HCT116 (cell line): ENCODE measurements around the gene LRCH3. TPM values are rescaled to one million over a fixed set of nuclear protein-coding genes. Genes with fewer than 3 reads are reported as not detected.

Experiments
- ATAC-seq: fragments of 200-7000 bp; cut with Tn5 transposase; 2 replicates; pipeline ENCODE4 v1.9.1; 2020; ENCODE audit warnings: mild to moderate bottlenecking, moderate library complexity
- BruUV-seq: library from RNA; stranded (reverse); fragments of 400-500 nt; replicated peaks from 2 replicates; lab custom pipeline; 2021; lab: Mats Ljungman, UMichigan
- CTCF ChIA-PET: fragments of 300-600 bp; sonication (Branson Sonifier 250); formaldehyde crosslinking; loops from one replicate; lab custom pipeline; 2021; ENCODE audit warnings: antibody characterized with exemption; lab: Charles Lee
- POLR2A ChIA-PET: fragments of 300-600, 350-600 bp; sonication (Branson Sonifier 250); formaldehyde crosslinking; loops from one replicate; lab custom pipeline; 2021; ENCODE audit warnings: antibody characterized with exemption; lab: Charles Lee
- RAD21 ChIA-PET, 2 experiments: fragments of 300-600 bp; sonication (Branson Sonifier 250); formaldehyde crosslinking; loops; one replicate each; lab custom pipeline; 2023; ENCODE audit warnings: low total read pairs in 2 of 2; ENCODE audit not compliant: uncharacterized antibody in 2 of 2, unreplicated experiment in 2 of 2, low non-redundant PET in 1 of 2; lab: Charles Lee
- DNase-seq: peaks from one replicate; pipeline ENCODE4 v3.0.0-alpha.2; 2010; ENCODE audit warnings: low read depth, low spot score
- H2AFZ ChIP-seq: fragments of 200-600 bp; shearing (Covaris generic), sonication (generic); 2 replicates; pipeline ENCODE4 v1.6.1; 2017; ENCODE audit warnings: low read depth, mixed run types, mixed read lengths, antibody characterized with exemption, low read length; ENCODE audit not compliant: poor library complexity, severe bottlenecking
- H3K27ac ChIP-seq: 2 replicates; pipeline ENCODE4 v1.5.1; 2012; ENCODE audit warnings: low read depth, low read length
- H3K27me3 ChIP-seq: fragments of 200-600 bp; sonication (generic); 2 replicates; pipeline ENCODE4 v1.6.1; 2016; ENCODE audit warnings: mixed run types, low read length, mixed read lengths; ENCODE audit not compliant: insufficient read depth
- H3K36me3 ChIP-seq, 2 experiments: fragments of 200-500 bp in 1 of 2; fragments of 200-600 bp in 1 of 2; sonication (Bioruptor generic) in 1 of 2; sonication (generic) in 1 of 2; 2 replicates each; pipeline versions ENCODE4 v1.5.1 to v1.6.1; 2014 to 2016; ENCODE audit warnings: low read length in 2 of 2, inconsistent platforms in 1 of 2, mixed read lengths in 1 of 2, mixed run types in 1 of 2; ENCODE audit not compliant: insufficient read depth in 2 of 2, control insufficient read depth in 1 of 2
- H3K4me1 ChIP-seq, 2 experiments: fragments of 200-600 bp in 1 of 2; sonication (generic) in 1 of 2; 2 replicates each; pipeline versions ENCODE4 v1.5.1 to v1.6.1; 2012 to 2017; ENCODE audit warnings: low read length in 2 of 2, inconsistent platforms in 1 of 2, mild to moderate bottlenecking in 1 of 2, mixed read lengths in 1 of 2, mixed run types in 1 of 2, moderate library complexity in 1 of 2; ENCODE audit not compliant: insufficient read depth in 2 of 2, control insufficient read depth in 1 of 2
- H3K4me2 ChIP-seq: fragments of 200-600 bp; sonication (generic); 2 replicates; pipeline ENCODE4 v1.6.1; 2017; ENCODE audit warnings: mixed run types, low read length, mixed read lengths
- H3K4me3 ChIP-seq, 2 experiments: fragments of 200-600 bp in 1 of 2; sonication (generic) in 1 of 2; replicated peaks in 1 of 2; 2 replicates each; pipeline ENCODE4 v1.5.1; 2011 to 2016; ENCODE audit warnings: low read length in 2 of 2, control low read depth in 1 of 2, low read depth in 1 of 2, mild to moderate bottlenecking in 1 of 2, mixed read lengths in 1 of 2, mixed run types in 1 of 2
- H3K79me2 ChIP-seq: fragments of 200-600 bp; sonication (generic); 2 replicates; pipeline ENCODE4 v1.6.1; 2017; ENCODE audit warnings: mild to moderate bottlenecking, mixed run types, low read length, moderate library complexity, mixed read lengths; ENCODE audit not compliant: insufficient read depth
- H3K9ac ChIP-seq: fragments of 200-600 bp; sonication (generic); 2 replicates; pipeline ENCODE4 v1.6.1; 2016; ENCODE audit warnings: low read length, mixed read lengths
- H3K9me2 ChIP-seq: fragments of 200-600 bp; sonication (generic), shearing (Covaris generic); 2 replicates; pipeline ENCODE4 v1.6.1; 2017; ENCODE audit warnings: mixed run types, mild to moderate bottlenecking, moderate library complexity; ENCODE audit not compliant: insufficient read depth
- H3K9me3 ChIP-seq, 2 experiments: fragments of 200-500 bp in 1 of 2; fragments of 200-600 bp in 1 of 2; sonication (Bioruptor generic) in 1 of 2; sonication (generic) in 1 of 2; 2 replicates each; pipeline ENCODE4 v1.6.1; 2014 to 2017; ENCODE audit warnings: low read length in 2 of 2, mixed read lengths in 2 of 2, inconsistent platforms in 1 of 2, low read depth in 1 of 2, mild to moderate bottlenecking in 1 of 2, mixed run types in 1 of 2, moderate library complexity in 1 of 2; ENCODE audit not compliant: control insufficient read depth in 1 of 2, insufficient read depth in 1 of 2
- H4K20me1 ChIP-seq: fragments of 200-600 bp; sonication (generic), shearing (Covaris generic); 2 replicates; pipeline ENCODE4 v1.6.1; 2017; ENCODE audit warnings: mixed run types, mild to moderate bottlenecking, moderate library complexity; ENCODE audit not compliant: insufficient read depth
- CBX3 ChIP-seq: IDR thresholded peaks from 2 replicates; pipeline ENCODE4 v1.6.1; 2012; ENCODE audit warnings: low read depth
- EGR1 ChIP-seq: IDR thresholded peaks from 2 replicates; pipeline ENCODE4 v1.6.1; 2012; ENCODE audit warnings: low read depth
- ELF1 ChIP-seq: IDR thresholded peaks from 2 replicates; pipeline ENCODE4 v1.6.1; 2012; ENCODE audit warnings: low read depth, borderline replicate concordance
- JUND ChIP-seq: IDR thresholded peaks from 2 replicates; pipeline ENCODE4 v1.6.1; 2012
- ZBTB33 ChIP-seq: IDR thresholded peaks from 2 replicates; pipeline ENCODE4 v1.6.1; 2011; ENCODE audit warnings: mild to moderate bottlenecking, low read length, moderate library complexity; ENCODE audit not compliant: insufficient replicate concordance; ENCODE audit errors: extremely low read depth
- ZFX ChIP-seq: fragments of 450-650 bp; IDR thresholded peaks from 2 replicates; pipeline ENCODE4 v1.6.1; 2017
- ZNF274 ChIP-seq: fragments of 200-500 bp; sonication (Bioruptor generic); IDR thresholded peaks from 2 replicates; pipeline ENCODE4 v1.6.1; 2014; ENCODE audit warnings: mild to moderate bottlenecking, low read depth, low read length, inconsistent platforms
- intact Hi-C: fragments of 100-400 bp; cut with micrococcal nuclease; formaldehyde crosslinking; loops from 2 replicates; pipeline ENCODE4 v1.10.0; 2022
- total RNA-seq: library from RNA; stranded (reverse); gene quantifications from one replicate; pipeline ENCODE4 v1.2.1, GENCODE V29; 2021; ENCODE audit not compliant: unreplicated experiment

Gene LRCH3
- total RNA-seq, 1 experiment from 2014 or later, result 38.1 TPM

GRCh38 chr3:197804511-197804910 lies 13.5 kb downstream of the LRCH3 start (continued):
- TF ChIP-seq ZBTB33, result no peak
- TF ChIP-seq JUND, result no peak
- no peak for TF ChIP-seq ZNF274
- TF ChIP-seq CBX3, result no peak
- no peak for TF ChIP-seq EGR1
- no peak for TF ChIP-seq ZFX

- Histone ChIP-seq H3K9ac (no peak overlapping the region), H3K27ac (no peak overlapping the region), H3K4me1 (peaks cover 4 to 12% of the 10 kb centered on the region in 2 experiments; a peak in 3 of 4 replicates), H3K36me3 (no peaks in the 10 kb centered on the region), H2AFZ (no peak overlapping the region), H3K9me2 (no peaks in the 10 kb centered on the region), H3K79me2 (peaks cover 61% of the 10 kb centered on the region), H3K27me3 (no peaks in the 10 kb centered on the region), H3K4me2 (no peak overlapping the region), H3K4me3 (no peak overlapping the region), H4K20me1 (no peaks in the 10 kb centered on the region), H3K9me3 (no peaks in the 10 kb centered on the region)
- no TSS peak for BruUV-seq
- ChIA-PET RAD21 (no interaction called here), CTCF (no interaction called here), POLR2A (no interaction called here)
- ATAC-seq (no peak), DNase-seq (no peak)
- intact Hi-C loops, result no loop called here
- TF ChIP-seq ZFX, result no peak
- TF ChIP-seq ELF1, result no peak
These were observed 17.0 kb downstream of the LRCH3 start for GRCh38 chr3:197807969-197808587.
